Activated CD4-positive, alpha-beta T cell treated with anti-CD3 and anti-CD28 coated beads, Interleukin-2, amount 10 ng/mL, durations not matched to agents 24 days and 14 days (primary cell): Measurements from ENCODE around the gene TSPAN19. TPM values are rescaled to one million over a fixed set of nuclear protein-coding genes. Genes with fewer than 3 reads are reported as not detected.

Source experiments
- DNase-seq: peaks from one replicate; pipeline ENCODE4 v3.0.0; 2022
- H3K27ac Mint-ChIP-seq: one replicate; pipeline ENCODE4 v1.8.0; 2022; ENCODE audit warnings: mild to moderate bottlenecking, mixed read lengths
- H3K27me3 Mint-ChIP-seq: one replicate; pipeline ENCODE4 v1.8.0; 2022; ENCODE audit warnings: mixed read lengths
- H3K36me3 Mint-ChIP-seq: one replicate; pipeline ENCODE4 v1.8.0; 2022; ENCODE audit warnings: low read depth, mild to moderate bottlenecking, mixed read lengths
- H3K4me1 Mint-ChIP-seq: one replicate; pipeline ENCODE4 v1.8.0; 2021; ENCODE audit warnings: mixed read lengths
- H3K4me3 Mint-ChIP-seq: one replicate; pipeline ENCODE4 v1.8.0; 2022; ENCODE audit warnings: mild to moderate bottlenecking, moderate library complexity, mixed read lengths
- H3K9me3 Mint-ChIP-seq: one replicate; pipeline ENCODE4 v1.8.0; 2021; ENCODE audit warnings: mixed read lengths
- intact Hi-C: fragments of 100-400 bp; cut with micrococcal nuclease; formaldehyde crosslinking; loops from one replicate; pipeline ENCODE4 v1.15.1; 2023
- total RNA-seq: library from RNA; stranded (reverse); gene quantifications from 2 replicates; pipeline ENCODE4 v1.2.3, GENCODE V29; 2022

TSPAN19 gene
- total RNA-seq, result not detected in 2 replicates

- H3K27ac Mint-ChIP-seq, result no peak within 1 kb of the TSS
- no peaks in the 10 kb centered on the region for H3K36me3 Mint-ChIP-seq
- H3K9me3 Mint-ChIP-seq, result no peaks in the 10 kb centered on the region
- peak within 1 kb of the TSS; percentile 84 for H3K4me3 Mint-ChIP-seq
- peak; percentile 82 for DNase-seq
- no peaks in the 10 kb centered on the region for H3K27me3 Mint-ChIP-seq
- intact Hi-C loops, result no loop called here
- H3K4me1 Mint-ChIP-seq, result peaks cover 5% of the 10 kb centered on the region
Measured at GRCh38 chr12:85036234-85036707, at the start of gene TSPAN19, which contains the start of gene LRRIQ1. TSS of gene TSPAN19 (minus strand) at chr12:85036277. CDS start at chr12:85029946, 6,331 bp downstream. TSS of gene LRRIQ1 (plus strand) at chr12:85036351. CDS start at chr12:85038177, 1,826 bp downstream.

GRCh38 chr12:85085066-85085465, 49.0 kb upstream of the TSPAN19 start:
- no peaks in the 10 kb centered on the region for H3K36me3 Mint-ChIP-seq
- no peak overlapping the region for H3K27ac Mint-ChIP-seq
- no peak overlapping the region for H3K4me3 Mint-ChIP-seq
- intact Hi-C loops, result no loop called here
- no peaks in the 10 kb centered on the region for H3K9me3 Mint-ChIP-seq
- no peaks in the 10 kb centered on the region for H3K27me3 Mint-ChIP-seq
- no peaks in the 10 kb centered on the region for H3K4me1 Mint-ChIP-seq
- no peak for DNase-seq

- H3K36me3 Mint-ChIP-seq, result no peaks in the 10 kb centered on the region
- no peak for DNase-seq
- no peaks in the 10 kb centered on the region for H3K27me3 Mint-ChIP-seq
- H3K27ac Mint-ChIP-seq, result no peak overlapping the region
- intact Hi-C loops, result loop anchor here (2.0 to 5.0 kb wide), 2 partner anchors 370 to 796 kb away; no protein-coding TSS in a partner anchor
- H3K4me1 Mint-ChIP-seq, result no peaks in the 10 kb centered on the region
- no peaks in the 10 kb centered on the region for H3K9me3 Mint-ChIP-seq
- no peak overlapping the region for H3K4me3 Mint-ChIP-seq
Measured at GRCh38 chr12:85076688-85077430, 40.8 kb upstream of the TSPAN19 start.

- intact Hi-C loops, result no loop called here
- Mint-ChIP-seq H3K4me3 (no peak overlapping the region), H3K27me3 (no peaks in the 10 kb centered on the region), H3K27ac (no peak overlapping the region), H3K9me3 (no peaks in the 10 kb centered on the region), H3K4me1 (no peaks in the 10 kb centered on the region), H3K36me3 (no peaks in the 10 kb centered on the region)
- no peak for DNase-seq
Measured at GRCh38 chr12:85072826-85073225, 36.7 kb upstream of the TSPAN19 start.

GRCh38 chr12:85065837-85066482, 29.9 kb upstream of the TSPAN19 start:
- no peak overlapping the region for H3K27ac Mint-ChIP-seq
- no peaks in the 10 kb centered on the region for H3K27me3 Mint-ChIP-seq
- H3K4me3 Mint-ChIP-seq, result no peak overlapping the region
- no peak for DNase-seq
- H3K36me3 Mint-ChIP-seq, result no peaks in the 10 kb centered on the region
- intact Hi-C loops, result no loop called here
- no peaks in the 10 kb centered on the region for H3K9me3 Mint-ChIP-seq
- no peaks in the 10 kb centered on the region for H3K4me1 Mint-ChIP-seq

- H3K27ac Mint-ChIP-seq, result no peak overlapping the region
- no peak for DNase-seq
- no peaks in the 10 kb centered on the region for H3K4me1 Mint-ChIP-seq
- H3K36me3 Mint-ChIP-seq, result no peaks in the 10 kb centered on the region
- H3K27me3 Mint-ChIP-seq, result no peaks in the 10 kb centered on the region
- no peaks in the 10 kb centered on the region for H3K9me3 Mint-ChIP-seq
- intact Hi-C loops, result no loop called here
- H3K4me3 Mint-ChIP-seq, result no peak overlapping the region
Measured at GRCh38 chr12:85060916-85061315, 24.8 kb upstream of the TSPAN19 start.

- Mint-ChIP-seq H3K27ac (no peak overlapping the region), H3K4me3 (no peak overlapping the region), H3K27me3 (no peaks in the 10 kb centered on the region), H3K9me3 (no peaks in the 10 kb centered on the region), H3K4me1 (no peaks in the 10 kb centered on the region), H3K36me3 (no peaks in the 10 kb centered on the region)
- intact Hi-C loops, result no loop called here
- no peak for DNase-seq
Measured at GRCh38 chr12:85059594-85059993, 23.5 kb upstream of the TSPAN19 start.

- no peak for DNase-seq
- Mint-ChIP-seq H3K36me3 (no peaks in the 10 kb centered on the region), H3K9me3 (no peaks in the 10 kb centered on the region), H3K4me1 (no peaks in the 10 kb centered on the region), H3K4me3 (no peak overlapping the region), H3K27me3 (no peaks in the 10 kb centered on the region), H3K27ac (no peak overlapping the region)
- intact Hi-C loops, result loop anchor here (1.0 kb wide), 1 partner anchor 184 kb away; no protein-coding TSS in a partner anchor
Measured at GRCh38 chr12:85058339-85058738, 22.3 kb upstream of the TSPAN19 start.

GRCh38 chr12:85057370-85057963, 21.4 kb upstream of the TSPAN19 start:
- no peak overlapping the region for H3K4me3 Mint-ChIP-seq
- intact Hi-C loops, result no loop called here
- DNase-seq, result peak; percentile 74
- no peaks in the 10 kb centered on the region for H3K4me1 Mint-ChIP-seq
- H3K9me3 Mint-ChIP-seq, result no peaks in the 10 kb centered on the region
- H3K27ac Mint-ChIP-seq, result no peak overlapping the region
- H3K27me3 Mint-ChIP-seq, result no peaks in the 10 kb centered on the region
- no peaks in the 10 kb centered on the region for H3K36me3 Mint-ChIP-seq

- Mint-ChIP-seq H3K4me3 (no peak overlapping the region), H3K9me3 (no peaks in the 10 kb centered on the region), H3K27me3 (no peaks in the 10 kb centered on the region), H3K27ac (no peak overlapping the region), H3K36me3 (no peaks in the 10 kb centered on the region), H3K4me1 (no peaks in the 10 kb centered on the region)
- intact Hi-C loops, result no loop called here
- no peak for DNase-seq
Measured at GRCh38 chr12:85043829-85044228, 7.8 kb upstream of the TSPAN19 start.

GRCh38 chr12:85041395-85041794, 5.3 kb upstream of the TSPAN19 start:
- Mint-ChIP-seq H3K4me3 (no peak overlapping the region), H3K4me1 (peaks cover 1% of the 10 kb centered on the region), H3K36me3 (no peaks in the 10 kb centered on the region), H3K27me3 (no peaks in the 10 kb centered on the region), H3K9me3 (no peaks in the 10 kb centered on the region), H3K27ac (no peak overlapping the region)
- intact Hi-C loops, result no loop called here
- no peak for DNase-seq

- no peak for DNase-seq
- Mint-ChIP-seq H3K4me1 (peaks cover 5% of the 10 kb centered on the region), H3K4me3 (peak overlapping the region; percentile 84), H3K9me3 (no peaks in the 10 kb centered on the region), H3K27me3 (no peaks in the 10 kb centered on the region), H3K27ac (no peak overlapping the region), H3K36me3 (no peaks in the 10 kb centered on the region)
- intact Hi-C loops, result no loop called here
Measured at GRCh38 chr12:85036733-85037132, 656 bp upstream of the TSPAN19 start.

GRCh38 chr12:85029456-85029855, 6.6 kb downstream of the TSPAN19 start:
- Mint-ChIP-seq H3K36me3 (no peaks in the 10 kb centered on the region), H3K27me3 (no peaks in the 10 kb centered on the region), H3K9me3 (no peaks in the 10 kb centered on the region), H3K27ac (no peak overlapping the region), H3K4me1 (no peaks in the 10 kb centered on the region), H3K4me3 (no peak overlapping the region)
- no peak for DNase-seq
- intact Hi-C loops, result loop anchor here (1.0 kb wide), 1 partner anchor 155 kb away; no protein-coding TSS in a partner anchor

GRCh38 chr12:85018098-85018497, 18.0 kb downstream of the TSPAN19 start:
- no peaks in the 10 kb centered on the region for H3K4me1 Mint-ChIP-seq
- no peak for DNase-seq
- H3K4me3 Mint-ChIP-seq, result no peak overlapping the region
- no peaks in the 10 kb centered on the region for H3K27me3 Mint-ChIP-seq
- no peaks in the 10 kb centered on the region for H3K36me3 Mint-ChIP-seq
- intact Hi-C loops, result no loop called here
- H3K27ac Mint-ChIP-seq, result no peak overlapping the region
- no peaks in the 10 kb centered on the region for H3K9me3 Mint-ChIP-seq
